ENCODE data around the gene MYCBP2. TPM values are rescaled to one million over a fixed set of nuclear protein-coding genes. Genes with fewer than 3 reads are reported as not detected.

The MYCBP2 gene
- total RNA-seq, 1 donor from 2014 or later = 37.4 TPM

DNA sequence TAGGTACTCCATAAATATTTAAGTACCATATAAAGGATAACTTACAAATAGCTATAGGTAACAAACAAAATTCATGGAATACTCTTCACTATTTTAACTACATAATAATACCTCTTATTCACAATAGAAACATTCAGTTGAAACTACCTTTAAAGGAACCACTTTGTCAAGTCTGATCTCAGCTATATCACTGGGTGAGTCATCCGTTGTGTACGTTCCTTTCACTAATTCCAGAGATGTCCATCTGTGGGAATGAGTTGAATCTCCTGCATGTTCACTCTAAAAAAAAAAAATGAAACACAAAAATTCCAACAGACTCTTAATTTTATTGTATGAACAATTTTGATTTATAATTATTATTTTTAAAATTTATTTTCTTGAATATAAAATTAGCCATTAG lies 150.5 kb downstream of the MYCBP2 start:
- DNase-seq (ENCODE audit: low read depth) (peak; percentile 63), FAIRE-seq (no peak)
- no peaks in the 10 kb centered on the region for H3K27me3 ChIP-seq (ENCODE audit: control insufficient read depth, insufficient read depth, low read length)
- H3K36me3 ChIP-seq (ENCODE audit: control insufficient read depth, insufficient read depth, low read length) = peaks cover 1% of the 10 kb centered on the region
- TF ChIP-seq CTCF (IDR thresholded peaks at IDR 0.05; ENCODE audit: insufficient read depth, low read length, severe bottlenecking) = no peak
- H3K4me3 ChIP-seq (ENCODE audit: low read depth, low read length) = no peak overlapping the region

GRCh38 chr13:77172650-77173049 lies 154.2 kb downstream of the MYCBP2 start:
- Histone ChIP-seq H3K27me3 (ENCODE audit: control insufficient read depth, insufficient read depth, low read length) (no peaks in the 10 kb centered on the region), H3K36me3 (ENCODE audit: control insufficient read depth, insufficient read depth, low read length) (peaks cover 2% of the 10 kb centered on the region), H3K4me3 (ENCODE audit: low read depth, low read length) (no peak overlapping the region)
- no peak for TF ChIP-seq CTCF (IDR thresholded peaks at IDR 0.05; ENCODE audit: insufficient read depth, low read length, severe bottlenecking)
- DNase-seq (ENCODE audit: low read depth) (no peak), FAIRE-seq (no peak)

DNA sequence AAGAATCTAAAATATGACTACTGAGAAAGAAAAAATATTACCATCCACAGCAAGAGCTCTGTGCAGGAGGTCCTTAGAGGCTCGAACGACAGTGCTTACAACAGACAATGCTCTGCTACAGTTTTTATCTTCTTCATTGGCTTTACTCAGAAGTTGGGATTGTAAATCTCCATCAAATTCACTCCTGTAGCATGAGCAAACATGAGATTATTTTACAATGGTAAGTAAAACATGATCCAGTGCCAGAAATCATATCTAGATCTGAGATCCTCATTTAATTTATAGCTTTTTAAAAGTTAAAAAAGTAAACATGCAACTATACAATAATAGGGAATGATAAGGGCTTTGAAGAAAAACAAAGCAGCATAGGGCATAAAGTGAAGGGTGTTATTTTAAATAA lies 155.4 kb downstream of the MYCBP2 start:
- no peak for TF ChIP-seq CTCF (IDR thresholded peaks at IDR 0.05; ENCODE audit: insufficient read depth, low read length, severe bottlenecking)
- FAIRE-seq = no peak
- Histone ChIP-seq H3K27me3 (ENCODE audit: control insufficient read depth, insufficient read depth, low read length) (no peaks in the 10 kb centered on the region), H3K4me3 (ENCODE audit: low read depth, low read length) (no peak overlapping the region), H3K36me3 (ENCODE audit: control insufficient read depth, insufficient read depth, low read length) (peaks cover 3% of the 10 kb centered on the region)
- no peak for DNase-seq (ENCODE audit: low read depth)

GRCh38 chr13:77168237-77168636 lies 158.7 kb downstream of the MYCBP2 start:
- FAIRE-seq = no peak
- TF ChIP-seq CTCF (IDR thresholded peaks at IDR 0.05; ENCODE audit: insufficient read depth, low read length, severe bottlenecking) = no peak
- H3K4me3 ChIP-seq (ENCODE audit: low read depth, low read length) = no peak overlapping the region
- H3K36me3 ChIP-seq (ENCODE audit: control insufficient read depth, insufficient read depth, low read length) = peaks cover 3% of the 10 kb centered on the region
- no peaks in the 10 kb centered on the region for H3K27me3 ChIP-seq (ENCODE audit: control insufficient read depth, insufficient read depth, low read length)
- DNase-seq (ENCODE audit: low read depth) = peak; percentile 85

GRCh38 chr13:77150651-77151050 lies 176.2 kb downstream of the MYCBP2 start:
- Histone ChIP-seq H3K27me3 (ENCODE audit: control insufficient read depth, insufficient read depth, low read length) (no peaks in the 10 kb centered on the region), H3K4me3 (ENCODE audit: low read depth, low read length) (no peak overlapping the region), H3K36me3 (ENCODE audit: control insufficient read depth, insufficient read depth, low read length) (peaks cover 6% of the 10 kb centered on the region)
- FAIRE-seq (no peak), DNase-seq (ENCODE audit: low read depth) (no peak)
- TF ChIP-seq CTCF (IDR thresholded peaks at IDR 0.05; ENCODE audit: insufficient read depth, low read length, severe bottlenecking) = no peak

- no peak for TF ChIP-seq CTCF (IDR thresholded peaks at IDR 0.05; ENCODE audit: insufficient read depth, low read length, severe bottlenecking)
- no peak for FAIRE-seq
- Histone ChIP-seq H3K4me3 (ENCODE audit: low read depth, low read length) (no peak overlapping the region), H3K27me3 (ENCODE audit: control insufficient read depth, insufficient read depth, low read length) (no peaks in the 10 kb centered on the region), H3K36me3 (ENCODE audit: control insufficient read depth, insufficient read depth, low read length) (peaks cover 3% of the 10 kb centered on the region)
- DNase-seq (ENCODE audit: low read depth) = peak; percentile 97
Observed at GRCh38 chr13:77143431-77143830, 183.5 kb downstream of the MYCBP2 start.

Measured in bronchial epithelial cell (primary cell).